ENCODE data around the gene LENG9.
"Not testable (repeated sequence)": the region's sequence is repeated elsewhere in the genome, so short reads cannot be mapped to it uniquely, and the experiment has no call there.

LENG9 gene

GRCh38 chr19:54477650-54478049, 14.1 kb upstream of the LENG9 start:
- DNase-seq, result no peak

DNA sequence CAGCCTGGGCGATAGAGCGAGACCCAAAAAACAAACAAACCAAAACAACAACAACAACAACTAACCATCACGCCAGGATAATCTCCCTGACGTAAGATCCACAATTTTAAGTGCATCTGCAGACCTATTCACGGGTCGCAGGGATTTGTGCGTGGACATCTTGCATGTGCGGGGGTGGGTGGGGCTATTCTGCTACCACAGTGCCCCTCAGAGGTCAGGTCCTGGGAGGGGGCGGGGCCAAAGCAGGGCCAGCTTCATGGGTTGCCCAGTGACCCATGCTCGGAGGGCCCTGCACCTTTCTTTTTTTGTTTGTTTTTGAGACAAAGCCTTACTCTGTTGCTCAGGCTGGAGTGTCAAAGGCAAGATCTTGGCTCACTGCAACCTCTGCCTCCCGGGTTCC, 12.1 kb upstream of the LENG9 start:
- DNase-seq, result no peak

- DNase-seq, result no peak
Measured at GRCh38 chr19:54473892-54474372, 10.4 kb upstream of the LENG9 start.

DNA sequence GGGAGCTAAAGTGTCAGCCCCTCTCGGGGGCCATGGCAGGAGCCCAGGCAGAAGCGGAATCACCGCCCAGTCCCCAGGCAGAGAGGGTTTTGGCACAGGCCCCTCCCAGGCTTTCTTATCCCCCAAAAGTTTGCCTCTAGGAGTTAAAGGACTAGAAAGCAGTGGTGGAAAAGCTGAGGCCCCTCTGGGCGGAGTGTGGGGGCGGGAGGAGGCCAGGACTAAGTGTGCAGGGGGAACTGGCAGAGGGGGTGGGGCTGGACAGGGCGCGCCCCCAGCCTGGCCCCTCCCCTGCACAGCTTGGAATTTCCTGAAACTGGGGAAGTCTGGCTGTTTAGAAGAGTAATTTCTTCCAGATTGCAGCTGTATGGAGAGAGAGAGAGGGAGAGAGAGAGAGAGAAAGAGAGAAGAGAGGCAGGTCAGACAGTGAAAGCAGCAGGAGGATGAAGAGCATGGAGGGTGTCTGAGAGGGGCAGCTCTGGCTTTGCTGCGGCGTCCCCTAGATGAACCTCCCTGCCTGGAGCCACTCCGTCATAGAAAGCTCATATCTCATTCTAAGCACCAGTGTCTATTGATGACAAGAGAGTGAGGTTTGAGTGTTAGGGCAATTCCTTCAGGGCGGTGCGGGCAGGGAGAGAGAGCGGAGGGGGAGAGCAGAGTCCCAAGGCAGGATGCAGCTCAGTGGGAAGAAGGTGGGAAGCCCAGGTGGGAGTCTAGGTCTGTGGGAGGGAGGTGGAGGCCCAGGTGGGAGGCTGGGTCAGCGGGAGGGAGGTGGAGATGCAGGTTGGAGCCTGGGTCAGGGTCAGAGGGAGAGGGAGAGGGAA, 9.7 kb upstream of the LENG9 start, which contains the start of gene CDC42EP5:
Gene CDC42EP5, minus strand, starts transcription at position 226 of the 821 bp plus-strand sequence. CDS start 7,749 bp downstream, outside the sequence.
- no peak for DNase-seq

DNA sequence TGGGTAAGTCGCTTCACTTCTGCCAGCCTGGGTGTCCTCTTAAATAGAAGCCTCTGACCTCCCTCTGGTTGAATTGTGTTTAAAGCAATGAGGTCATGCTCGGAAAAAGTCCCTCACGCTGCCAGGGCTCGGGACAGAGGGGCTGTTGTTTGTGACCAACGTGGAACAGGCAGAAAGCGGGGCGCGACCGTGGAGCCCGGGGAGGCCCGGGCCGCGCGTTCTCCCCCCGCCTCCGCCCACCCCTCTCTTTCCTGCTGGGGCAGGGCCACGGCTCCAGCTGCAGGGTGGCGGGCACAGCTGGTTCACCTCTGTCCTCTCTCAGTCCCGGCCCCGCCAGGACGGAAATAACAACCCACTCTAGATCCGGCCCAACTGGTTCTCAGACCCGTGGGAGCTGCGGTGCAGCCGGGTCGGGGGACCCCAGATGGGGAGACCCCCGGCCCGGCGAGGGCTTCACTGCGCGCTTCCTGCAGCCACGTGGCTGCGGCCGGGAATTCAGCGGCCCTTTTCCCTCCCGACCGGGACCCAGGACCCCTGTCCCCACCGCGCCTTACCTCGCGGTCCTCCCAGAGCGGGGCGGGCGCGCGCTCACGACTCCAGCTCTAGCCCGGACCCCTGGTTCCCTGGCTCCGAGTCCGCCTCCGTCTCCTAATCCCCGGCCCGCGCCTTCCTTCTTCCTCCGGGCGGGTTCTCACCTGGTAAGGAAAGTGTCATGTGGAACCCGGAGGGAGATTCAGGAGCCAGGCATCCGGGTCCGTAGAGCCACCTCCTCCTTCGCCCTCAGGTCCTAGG, 7.6 kb upstream of the LENG9 start:
- no peak for DNase-seq

DNA sequence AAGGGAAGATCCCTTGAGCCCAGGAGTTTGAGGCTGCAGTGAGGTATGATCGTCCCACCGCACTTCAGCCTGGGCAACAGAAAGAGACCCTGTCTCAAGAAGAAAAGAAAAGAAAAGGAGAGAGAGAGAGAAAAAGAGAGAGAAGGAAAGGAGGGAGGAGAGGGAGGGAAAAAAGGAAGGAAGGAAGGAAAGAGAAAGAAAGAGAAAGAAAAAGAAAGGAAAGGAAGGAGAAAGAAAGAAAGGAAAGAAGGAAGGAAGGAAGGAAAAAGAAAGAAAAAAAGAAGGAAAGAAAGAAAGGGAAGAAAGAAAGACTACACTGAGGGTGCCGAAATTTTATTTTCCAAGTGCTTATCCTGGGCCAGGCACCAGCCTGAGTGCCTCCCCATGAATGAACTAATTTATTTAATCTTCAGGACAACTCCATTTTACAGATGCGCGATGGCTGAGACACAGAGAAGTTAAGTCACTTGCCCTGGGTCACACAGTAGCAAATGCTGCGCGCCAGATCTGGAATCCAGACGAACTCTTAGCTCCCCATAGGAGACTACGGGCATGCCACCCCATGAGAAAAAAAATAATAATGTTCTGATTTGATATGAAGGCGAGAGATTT, 6.8 kb upstream of the LENG9 start:
- DNase-seq, result no peak

- no peak for DNase-seq
Measured at GRCh38 chr19:54469496-54469934, 5.9 kb upstream of the LENG9 start.

- DNase-seq, result not testable (repeated sequence)
Measured at GRCh38 chr19:54466110-54466480, 2.5 kb upstream of the LENG9 start.

- no peak for DNase-seq
Measured at GRCh38 chr19:54465426-54466109, 2.0 kb upstream of the LENG9 start.

DNA sequence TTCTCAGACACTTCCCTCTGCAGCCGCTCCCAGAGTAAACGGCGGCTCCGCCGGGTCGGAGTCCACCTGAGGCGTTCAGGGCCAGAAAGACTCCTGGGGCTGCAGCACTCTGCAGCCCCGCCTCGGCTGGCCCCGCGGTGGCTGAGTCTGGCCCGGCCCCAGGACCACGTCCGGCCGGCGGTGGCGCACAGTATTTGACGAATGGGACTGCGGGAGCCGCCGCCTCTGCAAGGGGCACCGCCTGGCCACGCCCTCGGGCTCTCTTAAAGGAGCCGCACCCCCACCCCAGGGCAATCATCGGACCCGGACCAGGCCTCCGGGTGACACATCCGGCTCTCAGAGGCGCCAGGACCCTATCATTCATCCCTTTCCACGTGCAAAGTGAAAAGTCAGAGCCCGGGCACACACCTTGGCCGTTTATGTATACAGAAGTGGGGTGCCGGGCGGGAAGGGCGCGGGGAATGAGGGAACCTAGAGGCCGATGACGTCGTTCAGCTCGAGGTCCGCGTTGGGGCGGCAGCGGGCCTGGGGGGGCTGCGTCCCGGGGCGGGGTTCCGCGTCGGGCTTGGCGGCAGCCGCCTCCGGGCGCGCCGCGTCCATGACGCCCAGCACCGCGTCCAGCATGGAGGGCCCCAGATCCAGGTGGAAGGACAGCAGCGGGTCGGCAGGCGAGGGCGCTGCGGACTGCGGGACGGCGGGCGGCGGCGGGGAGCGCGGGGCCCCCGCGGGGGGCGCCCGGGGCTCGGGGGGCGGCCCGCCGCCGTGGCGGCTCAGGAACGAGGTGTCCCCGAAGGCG, 1.2 kb upstream of the LENG9 start:
- peak; percentile 77 for DNase-seq

GRCh38 chr19:54464044-54464629, 559 bp upstream of the LENG9 start:
- DNase-seq, result peak; percentile 93

DNA sequence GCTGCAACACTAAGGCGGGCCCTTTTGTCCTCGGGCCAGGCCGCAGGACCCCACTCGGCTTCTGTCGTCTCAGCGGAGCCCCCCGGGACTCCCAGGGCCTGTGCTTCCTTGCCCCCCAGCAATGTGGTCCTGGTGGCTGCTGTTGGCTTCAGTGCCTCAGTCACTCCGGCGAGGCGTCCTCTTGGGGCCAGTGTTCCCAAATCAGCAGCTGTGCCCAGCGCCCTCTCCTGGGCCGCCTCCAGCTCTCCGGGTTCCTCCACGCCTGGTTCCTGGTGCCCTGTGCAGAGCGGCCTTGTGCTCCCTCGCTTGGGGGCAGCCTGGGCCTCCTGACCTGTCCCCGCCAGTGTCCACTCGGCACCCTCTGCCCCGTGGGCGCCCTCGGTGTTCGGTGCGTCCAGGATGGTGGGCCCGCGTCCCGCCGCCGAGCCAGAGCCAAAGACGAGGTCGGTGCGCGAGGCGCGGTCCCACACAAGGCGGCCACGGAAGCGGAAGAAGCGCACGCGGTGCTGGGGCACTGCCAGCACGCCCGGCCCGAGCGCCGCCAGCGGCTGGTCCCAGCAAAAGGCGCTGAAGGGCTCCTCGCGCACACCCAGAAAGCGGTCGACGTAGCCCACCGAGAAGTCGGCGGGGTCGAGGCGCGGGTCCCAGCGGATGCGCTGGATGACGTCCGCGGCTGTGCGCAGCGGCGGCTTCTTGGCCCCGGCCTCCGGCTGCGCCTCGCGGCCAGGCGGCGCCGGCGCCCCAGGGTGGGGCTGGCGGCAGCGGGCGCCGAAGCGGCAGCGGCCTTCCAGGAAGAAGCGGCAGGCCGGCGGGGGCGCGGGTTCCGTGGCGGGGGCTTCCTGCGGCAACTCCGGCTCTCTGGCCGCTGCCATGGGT, 685 bp downstream of the LENG9 start:
- peak; percentile 72 for DNase-seq

DNA sequence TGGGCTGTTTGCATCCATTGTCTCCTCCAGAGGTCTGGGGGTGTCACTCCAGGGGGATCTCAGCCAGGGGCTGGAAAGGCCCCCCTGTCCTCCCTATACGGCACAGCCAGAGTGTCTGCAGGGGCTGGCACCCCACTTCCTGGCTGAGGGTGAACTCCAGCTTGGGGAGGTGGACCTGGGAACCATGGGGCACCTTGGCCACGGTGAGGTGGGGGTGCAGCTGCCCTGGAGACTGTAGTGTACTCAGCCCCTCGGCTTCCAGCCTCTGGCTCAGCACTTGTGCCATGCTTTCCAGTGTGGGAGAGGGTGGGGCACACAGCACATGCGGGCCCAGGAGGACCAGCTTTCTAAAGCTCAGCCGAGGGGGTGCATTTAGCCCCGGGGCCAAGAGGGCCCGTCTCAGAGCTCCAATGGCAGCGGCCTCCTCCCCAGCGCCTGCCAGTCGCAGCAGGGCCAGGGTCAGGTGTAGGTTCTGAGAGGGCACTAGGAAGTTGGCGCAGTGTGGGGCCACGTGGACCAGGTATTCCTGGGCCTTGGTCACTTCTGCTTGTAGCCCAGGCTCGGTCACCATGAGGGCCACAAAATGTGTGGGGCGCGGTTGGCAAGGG, 1.4 kb downstream of the LENG9 start:
- no peak for DNase-seq

- no peak for DNase-seq
Measured at GRCh38 chr19:54461613-54462012, 2.0 kb downstream of the LENG9 start.

DNA sequence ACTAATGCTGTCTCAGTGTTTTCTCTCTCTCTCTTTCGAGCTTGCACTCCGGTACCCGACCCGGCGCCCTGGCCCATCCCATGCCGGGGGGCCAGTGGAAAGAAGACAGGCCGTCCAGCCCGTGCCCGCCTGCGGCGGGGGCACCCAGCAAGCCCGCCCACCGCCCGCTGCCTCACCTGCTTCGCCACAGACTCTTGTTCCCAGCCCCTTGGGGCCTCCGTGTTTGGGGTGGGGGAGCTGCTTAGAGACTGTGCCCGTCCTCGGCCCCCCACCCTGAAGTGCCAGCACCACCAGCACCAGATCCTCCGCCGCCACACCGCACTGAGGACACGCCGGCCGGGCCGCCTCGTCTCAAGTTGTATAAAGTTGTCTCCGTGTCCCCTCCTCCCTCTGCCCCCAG, 2.4 kb downstream of the LENG9 start:
- DNase-seq, result no peak

DNA sequence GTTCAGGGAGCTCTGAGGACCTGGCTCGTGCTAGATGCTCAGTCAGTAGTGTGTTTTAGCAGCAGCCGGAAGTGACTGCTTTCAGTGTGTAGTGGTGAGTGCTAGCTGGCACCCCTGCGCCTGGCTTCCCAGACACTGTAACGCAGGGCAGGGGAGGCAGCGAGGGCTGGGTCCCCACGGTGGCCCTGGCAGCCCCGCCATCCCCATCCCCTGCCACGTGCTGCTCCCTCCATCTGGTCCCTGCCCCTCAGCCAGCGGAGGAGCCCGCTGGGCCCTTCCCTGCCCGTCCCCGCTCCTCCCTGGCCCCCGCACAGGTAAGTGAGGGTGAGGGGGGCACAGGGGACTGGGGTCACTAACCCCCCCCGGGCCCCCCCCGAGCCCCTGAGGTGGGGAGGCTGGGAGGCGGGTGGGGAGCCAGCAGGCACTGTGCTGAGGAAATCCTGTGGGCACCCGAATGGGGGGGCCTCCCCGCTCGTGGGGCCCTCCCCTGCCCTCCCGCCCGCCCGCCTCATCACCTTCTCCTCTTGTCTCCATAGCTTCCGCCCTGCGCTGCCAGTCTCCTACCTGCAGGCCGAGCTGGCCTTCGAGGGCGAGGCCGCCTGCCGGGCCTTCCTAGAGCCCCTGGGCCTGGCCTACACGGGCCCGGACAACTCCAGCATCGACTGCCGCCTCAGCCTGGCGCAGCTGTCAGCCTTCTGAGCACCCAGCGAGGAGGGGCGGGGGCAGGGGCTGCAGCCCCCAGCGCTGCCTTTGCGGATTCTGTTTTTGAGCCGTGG, 3.2 kb downstream of the LENG9 start:
- DNase-seq, result no peak

- DNase-seq, result no peak
Measured at GRCh38 chr19:54459282-54460229, 4.0 kb downstream of the LENG9 start.

DNA sequence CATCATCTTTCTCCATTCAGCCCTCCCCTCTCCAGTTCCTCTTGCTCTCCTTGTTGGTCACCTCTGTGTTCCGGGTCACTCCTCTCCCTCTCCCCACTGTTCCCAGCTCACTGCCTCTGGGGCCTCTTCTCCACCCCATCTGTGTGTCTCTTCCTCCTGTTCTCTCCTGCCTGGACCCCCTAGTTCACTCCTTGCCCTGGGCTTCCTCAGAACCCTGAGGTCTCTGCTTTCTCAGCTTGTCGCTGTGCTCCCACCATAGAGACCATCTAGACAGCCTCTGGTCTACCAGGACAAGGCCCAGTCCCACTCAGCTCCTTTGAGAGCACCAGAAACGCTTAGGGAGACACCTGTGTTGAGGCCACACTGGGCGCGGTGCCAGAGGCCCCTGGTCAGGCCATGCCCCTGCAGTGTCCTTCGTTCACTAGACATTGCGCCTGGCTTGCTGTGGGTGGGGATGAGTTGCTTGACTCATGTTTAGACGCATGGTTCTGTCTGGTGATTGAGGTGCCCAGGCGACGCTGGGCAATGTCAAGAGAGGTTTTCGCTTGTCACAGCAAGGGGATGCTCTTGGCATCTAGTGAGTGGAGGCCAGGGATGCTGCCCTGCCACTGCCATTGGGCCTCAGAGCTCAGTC, 4.8 kb downstream of the LENG9 start:
- no peak for DNase-seq

Data from CD4-positive, alpha-beta T cell treated with Interleukin-10 for 1 hour (primary cell).